Keratinocyte (primary cell): ENCODE data around the gene ZBTB33. TPM values are rescaled to one million over a fixed set of nuclear protein-coding genes. Genes with fewer than 3 reads are reported as not detected.

Experiments
- DNase-seq: peaks from one replicate; pipeline ENCODE4 v3.0.0-alpha.2; 2011; ENCODE audit warnings: low read depth, missing footprints, low spot score
- FAIRE-seq: peaks from 2 replicates; lab custom pipeline; 2011; peaks lifted over from hg19 to GRCh38; lab: Jason Lieb, UNC
- H2AFZ ChIP-seq: 2 replicates; pipeline ENCODE4 v1.6.0; 2012; ENCODE audit warnings: low read length, control low read depth, inconsistent platforms; ENCODE audit not compliant: control insufficient read depth
- H3K27ac ChIP-seq: 2 replicates; pipeline ENCODE4 v1.5.1; 2011; ENCODE audit warnings: low read length; ENCODE audit not compliant: control insufficient read depth, insufficient read depth
- H3K27me3 ChIP-seq: 3 replicates; pipeline ENCODE4 v1.6.0; 2011; ENCODE audit warnings: low read length; ENCODE audit not compliant: control insufficient read depth, insufficient read depth; ENCODE audit errors: extremely low read depth
- H3K36me3 ChIP-seq, 2 experiments: 2 replicates in 1 of 2; 3 replicates in 1 of 2; pipeline ENCODE4 v1.5.1; 2011; ENCODE audit warnings: low read length in 2 of 2, mild to moderate bottlenecking in 1 of 2; ENCODE audit not compliant: control insufficient read depth in 2 of 2, insufficient read depth in 2 of 2; ENCODE audit errors: extremely low read depth in 1 of 2
- H3K4me1 ChIP-seq: 3 replicates; pipeline ENCODE4 v1.5.1; 2011; ENCODE audit warnings: low read length; ENCODE audit not compliant: control insufficient read depth, insufficient read depth; ENCODE audit errors: extremely low read depth
- H3K4me2 ChIP-seq: 3 replicates; pipeline ENCODE4 v1.6.0; 2011; ENCODE audit warnings: low read depth, low read length; ENCODE audit not compliant: control insufficient read depth, insufficient read depth; ENCODE audit errors: extremely low read depth
- H3K4me3 ChIP-seq, 3 experiments: fragments of 200-600 bp in 1 of 3; sonication (generic) in 1 of 3; 2 replicates in 2 of 3; 3 replicates in 1 of 3; pipeline ENCODE4 v1.5.1; 2011 to 2016; ENCODE audit warnings: low read length in 3 of 3, mild to moderate bottlenecking in 3 of 3, control low read depth in 2 of 3, inconsistent platforms in 1 of 3, low read depth in 1 of 3, mixed read lengths in 1 of 3, mixed run types in 1 of 3, moderate library complexity in 1 of 3; ENCODE audit not compliant: control insufficient read depth in 2 of 3, insufficient read depth in 2 of 3; ENCODE audit errors: extremely low read depth in 1 of 3
- H3K79me2 ChIP-seq: 2 replicates; pipeline ENCODE4 v1.6.0; 2012; ENCODE audit warnings: low read length; ENCODE audit not compliant: control insufficient read depth, insufficient read depth
- H3K9ac ChIP-seq: 3 replicates; pipeline ENCODE4 v1.6.0; 2011; ENCODE audit warnings: low read length; ENCODE audit not compliant: control insufficient read depth, insufficient read depth; ENCODE audit errors: extremely low read depth
- H3K9me1 ChIP-seq: 3 replicates; pipeline ENCODE4 v1.6.0; 2011; ENCODE audit warnings: low read length; ENCODE audit not compliant: control insufficient read depth, insufficient read depth; ENCODE audit errors: extremely low read depth
- H3K9me3 ChIP-seq: 2 replicates; pipeline ENCODE4 v1.5.1; 2012; ENCODE audit warnings: low read depth, low read length; ENCODE audit not compliant: control insufficient read depth
- H4K20me1 ChIP-seq: 3 replicates; pipeline ENCODE4 v1.6.0; 2011; ENCODE audit warnings: low read length; ENCODE audit not compliant: control insufficient read depth, insufficient read depth; ENCODE audit errors: extremely low read depth
- CTCF ChIP-seq, 3 experiments: IDR thresholded peaks in 1 of 3; conservative IDR thresholded peaks in 1 of 3; optimal IDR thresholded peaks in 1 of 3; 2 replicates in 2 of 3; 3 replicates in 1 of 3; pipeline versions ENCODE3 to v1.5.1; 2011; ENCODE audit warnings: low read length in 3 of 3, mild to moderate bottlenecking in 3 of 3, moderate library complexity in 2 of 3, control low read depth in 1 of 3, inconsistent platforms in 1 of 3; ENCODE audit not compliant: insufficient read depth in 2 of 3; ENCODE audit errors: extremely low read depth in 1 of 3
- EZH2 ChIP-seq: IDR thresholded peaks from one replicate; pipeline ENCODE4 v1.6.1; 2012; ENCODE audit warnings: inconsistent platforms, mild to moderate bottlenecking, low read length, moderate library complexity
- dilution Hi-C: fragments of 300-500 bp; cut with MboI; formaldehyde crosslinking; loops from one replicate; pipeline ENCODE4 v1.7.0; 2020; ENCODE audit warnings: low sequenced_read_pairs; ENCODE audit not compliant: extremely low pct_ligation_motif_present
- polyA plus RNA-seq, 5 experiments: library from polyadenylated mRNA; depleted of rRNA in 3 of 5; stranded (reverse) in 3 of 5; stranded (forward) in 1 of 5; unstranded in 1 of 5; fragments of >200 nt; gene quantifications; 1 replicate in 1 of 5; 2 replicates in 3 of 5; 3 replicates in 1 of 5; pipeline versions ENCODE4 v1.2.1 to v1.2.3, GENCODE V29; 2011 to 2012; ENCODE audit warnings: missing spikeins in 2 of 5, low read depth in 1 of 5, low replicate concordance in 1 of 5

The ZBTB33 gene
- polyA plus RNA-seq, 1 donor (not counting 4 experiments of a cell fraction or from before 2014, with no cell fraction given), result 13.4 TPM

- Histone ChIP-seq H3K79me2 (no peaks in the 10 kb centered on the region), H3K36me3 (no peaks in the 10 kb centered on the region), H3K9me3 (no peaks in the 10 kb centered on the region), H3K27ac (no peak overlapping the region), H4K20me1 (no peaks in the 10 kb centered on the region), H3K9ac (no peak overlapping the region), H3K27me3 (no peaks in the 10 kb centered on the region), H3K4me1 (no peaks in the 10 kb centered on the region), H3K9me1 (no peaks in the 10 kb centered on the region), H3K4me3 (no peak overlapping the region), H3K4me2 (no peak overlapping the region), H2AFZ (no peak overlapping the region)
- dilution Hi-C loops, result no loop called here
- FAIRE-seq (no peak), DNase-seq (no peak)
- TF ChIP-seq EZH2 (no peak), CTCF (optimal IDR thresholded peaks at IDR 0.05 in 1 of 3, IDR thresholded peaks at IDR 0.05 in 1 of 3, conservative IDR thresholded peaks at IDR 0.05 in 1 of 3; ENCODE audit: extremely low read depth in 1 of 3, insufficient read depth in 2 of 3, low read length in 3 of 3) (no peak)
Measured at GRCh38 chrX:120224388-120224787, 26.2 kb upstream of the ZBTB33 start.

GRCh38 chrX:120228187-120228908 is 22.3 kb upstream of the ZBTB33 start:
- no peak for DNase-seq
- no peak for TF ChIP-seq EZH2
- no peak for TF ChIP-seq CTCF (optimal IDR thresholded peaks at IDR 0.05 in 1 of 3, IDR thresholded peaks at IDR 0.05 in 1 of 3, conservative IDR thresholded peaks at IDR 0.05 in 1 of 3; ENCODE audit: extremely low read depth in 1 of 3, insufficient read depth in 2 of 3, low read length in 3 of 3)
- Histone ChIP-seq H4K20me1 (no peaks in the 10 kb centered on the region), H3K4me1 (no peaks in the 10 kb centered on the region), H3K27ac (no peak overlapping the region), H3K4me2 (no peak overlapping the region), H3K4me3 (no peak overlapping the region), H3K9ac (no peak overlapping the region), H3K36me3 (no peaks in the 10 kb centered on the region), H3K79me2 (no peaks in the 10 kb centered on the region), H3K27me3 (no peaks in the 10 kb centered on the region), H3K9me1 (no peaks in the 10 kb centered on the region), H3K9me3 (no peaks in the 10 kb centered on the region), H2AFZ (no peak overlapping the region)
- no peak for FAIRE-seq
- dilution Hi-C loops, result no loop called here
